Karpas-422 (cell line): Measurements from ENCODE around the gene TSEN34. TPM values are rescaled to one million over a fixed set of nuclear protein-coding genes. Genes with fewer than 3 reads are reported as not detected.
"Not testable (repeated sequence)": the region's sequence is repeated elsewhere in the genome, so short reads cannot be mapped to it uniquely, and the experiment has no call there.

ENCODE experiments used
- DNase-seq: peaks from one replicate; pipeline ENCODE4 v3.0.0-alpha.2; 2015
- H2AFZ ChIP-seq: fragments of 200-600 bp; sonication (generic); 2 replicates; pipeline ENCODE4 v1.6.1; 2014; ENCODE audit warnings: antibody characterized with exemption, low read length, mixed read lengths
- H3K27ac ChIP-seq: fragments of 200-600 bp; sonication (generic); 2 replicates; pipeline ENCODE4 v1.5.1; 2014; ENCODE audit warnings: mild to moderate bottlenecking, low read length, moderate library complexity
- H3K27me3 ChIP-seq: fragments of 200-600 bp; sonication (generic); 2 replicates; pipeline ENCODE4 v1.6.1; 2014; ENCODE audit warnings: low read length, mixed read lengths
- H3K36me3 ChIP-seq: fragments of 200-600 bp; sonication (generic); 2 replicates; pipeline ENCODE4 v1.6.1; 2014; ENCODE audit warnings: low read length, mixed read lengths; ENCODE audit not compliant: insufficient read depth
- H3K4me1 ChIP-seq: fragments of 200-600 bp; sonication (generic); 2 replicates; pipeline ENCODE4 v1.6.1; 2014; ENCODE audit warnings: mild to moderate bottlenecking, low read length, mixed read lengths
- H3K4me2 ChIP-seq: fragments of 200-600 bp; sonication (generic); 2 replicates; pipeline ENCODE4 v1.6.1; 2014; ENCODE audit warnings: low read length, low read depth, mild to moderate bottlenecking; ENCODE audit not compliant: poor library complexity, severe bottlenecking
- H3K4me3 ChIP-seq: fragments of 200-600 bp; sonication (generic); 2 replicates; pipeline ENCODE4 v1.5.1; 2014; ENCODE audit warnings: mild to moderate bottlenecking, antibody characterized with exemption, low read length, mixed read lengths
- H3K79me2 ChIP-seq: fragments of 200-600 bp; sonication (generic); 2 replicates; pipeline ENCODE4 v1.6.1; 2014; ENCODE audit warnings: mild to moderate bottlenecking, low read length, mixed read lengths
- H3K9ac ChIP-seq: fragments of 200-600 bp; sonication (generic); 2 replicates; pipeline ENCODE4 v1.6.0; 2014; ENCODE audit warnings: low read length
- H3K9me2 ChIP-seq: fragments of 200-600 bp; sonication (generic), shearing (Covaris generic); replicated peaks from 2 replicates; pipeline ENCODE4 v1.6.0; 2014; ENCODE audit warnings: mild to moderate bottlenecking, low read length, moderate library complexity; ENCODE audit not compliant: insufficient read depth
- H3K9me3 ChIP-seq: fragments of 300-700, 200-600 bp; sonication (generic); 2 replicates; pipeline ENCODE4 v1.6.1; 2014; ENCODE audit warnings: low read length, mixed read lengths
- H4K20me1 ChIP-seq: fragments of 200-600 bp; sonication (generic); 2 replicates; pipeline ENCODE4 v1.6.1; 2014; ENCODE audit warnings: mild to moderate bottlenecking, antibody characterized with exemption, low read length, low read depth; ENCODE audit not compliant: insufficient read depth
- total RNA-seq: library from RNA; depleted of rRNA; stranded (reverse); fragments of >200 nt; shearing (Covaris generic); gene quantifications from 2 replicates; pipeline ENCODE4 v1.2.3, GENCODE V29; 2014; ENCODE audit warnings: low replicate concordance; rRNA removed

Gene TSEN34
- total RNA-seq, 1 experiment from 2014 or later: 28.1 TPM

DNA sequence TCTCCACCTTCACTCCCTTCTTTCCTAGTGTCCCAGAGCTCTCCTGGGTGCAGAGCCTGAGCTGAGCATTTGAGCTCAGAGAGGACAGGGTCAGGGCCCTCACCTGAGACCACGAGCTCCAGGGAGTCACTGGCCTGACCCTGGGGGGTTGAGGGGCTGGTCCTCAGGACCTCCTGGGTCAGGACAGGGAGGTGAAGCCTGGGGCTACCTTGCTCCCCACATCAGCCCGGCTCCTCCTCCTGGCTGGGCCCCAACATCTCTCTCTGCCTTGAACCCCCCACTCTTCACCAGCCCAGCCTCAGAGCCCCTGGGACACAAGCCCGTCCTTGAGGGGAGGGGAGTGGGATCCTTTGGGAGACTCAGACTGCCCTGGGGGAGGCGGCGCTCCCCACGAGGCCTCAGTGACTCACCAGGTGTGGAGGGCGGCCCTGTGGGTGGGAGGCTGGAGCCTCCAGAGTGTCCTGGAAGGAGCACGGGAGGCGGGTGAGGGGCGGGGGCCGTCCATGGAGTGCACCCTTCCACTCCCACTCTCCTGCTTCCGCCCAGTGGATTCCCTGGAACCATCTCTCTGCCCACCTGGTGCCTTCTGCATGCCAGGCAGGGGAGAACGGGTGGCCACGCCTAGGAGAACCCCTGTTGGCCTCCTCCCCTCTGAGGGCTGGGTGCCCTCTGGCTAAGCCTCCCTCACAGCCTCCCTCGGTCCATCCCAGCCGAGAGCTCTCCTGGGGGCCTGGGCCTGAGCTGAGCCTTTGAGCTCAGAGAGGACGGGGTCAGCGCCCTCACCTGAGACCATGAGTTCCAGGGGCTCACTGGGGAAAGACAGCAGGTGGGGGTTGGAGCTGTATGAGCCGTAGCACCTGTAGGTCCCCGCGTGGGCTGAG, 48.6 kb downstream of the TSEN34 start:
- H3K9me3 ChIP-seq, H3K27ac ChIP-seq, H2AFZ ChIP-seq, H4K20me1 ChIP-seq, H3K27me3 ChIP-seq, DNase-seq, H3K4me2 ChIP-seq, H3K9ac ChIP-seq, H3K36me3 ChIP-seq, H3K9me2 ChIP-seq, H3K79me2 ChIP-seq, H3K4me3 ChIP-seq, H3K4me1 ChIP-seq: not testable (repeated sequence)

DNA sequence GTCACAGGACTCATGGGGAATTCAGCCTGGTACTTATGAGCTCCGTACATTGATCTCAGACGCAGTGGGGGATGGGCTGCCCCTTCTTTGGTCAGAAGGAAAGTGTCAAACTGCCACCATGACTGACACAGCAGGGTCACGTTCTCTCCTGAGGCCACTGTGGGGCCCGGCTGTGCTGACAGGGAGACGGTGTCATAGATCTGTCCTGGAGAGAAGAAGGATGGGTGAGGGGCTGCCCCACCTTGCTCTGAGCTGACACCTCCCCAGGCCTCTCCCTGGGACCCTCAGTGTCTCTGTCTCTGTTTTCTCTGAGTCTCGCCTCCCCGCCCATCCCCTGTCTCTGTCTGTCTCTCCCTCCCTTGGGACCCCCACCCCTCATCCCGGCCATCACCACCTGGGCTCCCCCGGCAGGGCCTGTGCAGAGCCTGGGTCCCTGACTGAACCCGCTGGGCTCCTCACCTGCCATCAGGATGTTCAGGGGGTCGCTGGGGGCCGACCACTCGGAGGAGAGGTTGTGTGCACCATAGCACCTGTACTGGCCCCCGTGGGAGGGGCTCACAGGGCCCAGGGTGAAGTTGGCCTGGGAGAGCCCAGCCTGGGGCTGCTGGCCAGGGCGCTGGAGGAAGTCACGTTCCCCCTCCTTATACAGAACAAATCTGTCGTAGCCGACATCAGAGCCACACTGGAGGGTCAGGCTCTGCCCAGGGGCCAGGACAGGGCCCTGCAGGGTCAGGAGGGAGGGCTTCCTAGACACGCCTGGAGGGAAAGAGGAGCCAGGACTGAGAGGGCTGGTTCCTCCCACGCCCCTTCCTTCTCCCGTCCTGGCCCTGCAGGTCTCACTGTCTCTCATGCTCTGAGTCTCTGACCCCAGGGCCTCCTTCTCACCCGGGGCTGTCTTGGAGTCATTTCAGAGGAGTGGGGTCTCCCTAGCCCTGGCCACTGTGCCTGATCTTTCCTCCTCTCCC, 49.5 kb downstream of the TSEN34 start:
- not testable (repeated sequence) for H3K9me3 ChIP-seq, H3K36me3 ChIP-seq, H3K9ac ChIP-seq, H4K20me1 ChIP-seq, H3K27me3 ChIP-seq, DNase-seq, H3K4me2 ChIP-seq, H3K4me1 ChIP-seq, H3K4me3 ChIP-seq, H3K27ac ChIP-seq, H3K79me2 ChIP-seq, H2AFZ ChIP-seq, H3K9me2 ChIP-seq

DNA sequence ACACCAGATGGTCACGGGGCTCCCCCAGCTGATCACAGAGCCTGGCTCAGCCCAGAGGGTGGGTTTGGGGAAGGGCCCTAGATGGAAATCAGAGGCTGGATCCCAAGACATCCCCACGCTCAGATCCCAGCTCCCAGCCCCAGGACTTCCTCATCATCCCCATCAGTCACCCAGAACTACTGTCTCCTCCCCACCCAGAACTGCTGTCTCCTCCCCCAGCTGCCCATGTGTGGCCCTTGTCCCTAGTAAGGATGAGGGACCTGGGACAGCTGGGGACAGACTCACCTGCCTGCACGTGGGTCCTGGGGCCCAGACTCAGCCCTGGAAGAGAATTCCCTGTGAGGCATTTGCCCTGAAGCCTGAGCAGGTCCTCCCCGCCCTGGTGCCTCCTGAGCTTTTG, 51.1 kb downstream of the TSEN34 start:
- not testable (repeated sequence) for H3K9me3 ChIP-seq, H3K4me2 ChIP-seq, H3K9ac ChIP-seq, H3K27me3 ChIP-seq, H4K20me1 ChIP-seq, H3K4me3 ChIP-seq, H3K79me2 ChIP-seq, H3K36me3 ChIP-seq, H3K9me2 ChIP-seq, H3K27ac ChIP-seq, DNase-seq, H3K4me1 ChIP-seq, H2AFZ ChIP-seq

DNA sequence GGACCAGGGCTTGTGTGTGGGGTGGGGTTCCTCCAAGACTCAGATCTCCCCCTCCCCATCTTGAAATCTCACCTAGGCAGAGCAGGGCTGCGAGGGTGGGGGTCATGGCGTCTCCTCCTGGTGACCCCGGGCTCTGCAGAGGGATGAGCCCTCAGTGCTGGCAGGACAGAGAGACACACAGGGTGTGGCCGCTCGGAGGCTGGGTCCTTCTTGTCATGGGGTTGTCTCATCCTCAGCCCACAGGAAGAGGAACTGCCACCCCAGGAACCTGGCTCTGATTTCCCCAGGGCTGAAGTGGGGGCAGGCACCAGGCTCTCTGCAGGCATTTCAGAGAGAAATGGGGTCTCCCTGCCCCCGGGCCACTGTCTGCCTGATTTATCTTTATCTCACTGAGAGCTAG, 51.5 kb downstream of the TSEN34 start, which contains the start of gene LILRA6:
TSS of gene LILRA6 (minus strand) at position 145 of the 400 bp plus-strand sequence.
- not testable (repeated sequence) for DNase-seq, H3K27me3 ChIP-seq, H3K4me2 ChIP-seq, H3K9me2 ChIP-seq, H3K4me3 ChIP-seq, H3K9ac ChIP-seq, H4K20me1 ChIP-seq, H3K27ac ChIP-seq, H3K79me2 ChIP-seq, H3K36me3 ChIP-seq, H2AFZ ChIP-seq, H3K9me3 ChIP-seq, H3K4me1 ChIP-seq

DNA sequence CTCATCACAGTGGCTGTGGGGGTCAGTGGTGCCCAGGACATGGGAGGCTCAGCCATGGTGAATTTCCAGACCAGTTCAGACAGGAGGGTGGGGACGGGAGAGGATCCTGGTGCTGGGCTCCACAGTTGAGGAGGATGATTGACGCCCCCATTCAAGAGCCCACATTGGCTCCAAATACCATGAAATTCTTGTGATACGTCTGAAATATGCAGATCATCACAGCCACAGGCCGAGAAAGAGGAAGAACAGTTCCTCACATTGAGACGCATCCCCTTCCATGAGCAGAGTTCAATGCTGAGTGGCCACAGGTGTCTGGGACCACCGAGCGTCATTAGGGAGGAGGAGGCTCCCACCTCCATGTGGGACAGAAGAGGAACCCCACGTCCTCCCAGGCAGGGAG, 52.7 kb downstream of the TSEN34 start:
- not testable (repeated sequence) for H3K9me3 ChIP-seq, H3K4me3 ChIP-seq, H3K79me2 ChIP-seq, H3K4me2 ChIP-seq, H3K36me3 ChIP-seq, H3K27me3 ChIP-seq, H2AFZ ChIP-seq, H3K9ac ChIP-seq, DNase-seq, H4K20me1 ChIP-seq, H3K9me2 ChIP-seq, H3K27ac ChIP-seq, H3K4me1 ChIP-seq

Other genes with a start within 250 kb of the TSEN34 start
- gene CACNG8, start 228.4 kb upstream of the TSEN34 start, total RNA-seq: not detected in 2 replicates
- not detected in 2 replicates for gene CACNG6, start 199.7 kb upstream of the TSEN34 start, total RNA-seq
- gene VSTM1, start 127.4 kb upstream of the TSEN34 start, total RNA-seq: not detected in 2 replicates
- not detected in 2 replicates for gene TARM1, start 109.9 kb upstream of the TSEN34 start, total RNA-seq
- gene OSCAR, start 90.5 kb upstream of the TSEN34 start, total RNA-seq: 0.22 TPM in 1 of 2 replicates, not detected in the other
- gene NDUFA3, start 88.5 kb upstream of the TSEN34 start, total RNA-seq: 79.5 and 105 TPM in 2 replicates
- 21.5 and 39.9 TPM in 2 replicates for gene TFPT, start 75.7 kb upstream of the TSEN34 start, total RNA-seq
- 25.2 and 61.3 TPM in 2 replicates for gene PRPF31, start 75.6 kb upstream of the TSEN34 start, total RNA-seq
- 31.2 and 45.0 TPM in 2 replicates for gene CNOT3, start 53.5 kb upstream of the TSEN34 start, total RNA-seq
- 1.6 and 14.0 TPM in 2 replicates for gene LENG1, start 31.6 kb upstream of the TSEN34 start, total RNA-seq
- gene TMC4, start 18.1 kb upstream of the TSEN34 start, total RNA-seq: 6.2 TPM in 1 of 2 replicates, not detected in the other
- gene MBOAT7, start 1.7 kb upstream of the TSEN34 start, total RNA-seq: 85.6 and 90.0 TPM in 2 replicates
- 3,304 and 6,295 TPM in 2 replicates for gene RPS9, start 9.6 kb downstream of the TSEN34 start, total RNA-seq
- gene LILRB3, start 31.7 kb downstream of the TSEN34 start, total RNA-seq: 0.11 TPM in 1 of 2 replicates, not detected in the other
- not detected in 2 replicates for gene LILRA6, start 51.5 kb downstream of the TSEN34 start, total RNA-seq
- not detected in 2 replicates for gene LILRB5, start 66.0 kb downstream of the TSEN34 start, total RNA-seq
- gene LILRB2, start 89.8 kb downstream of the TSEN34 start, total RNA-seq: 0.22 and 0.61 TPM in 2 replicates
- not detected in 2 replicates for gene LILRA5, start 121.9 kb downstream of the TSEN34 start, total RNA-seq
- gene LILRA4, start 147.9 kb downstream of the TSEN34 start, total RNA-seq: 0.75 and 10.5 TPM in 2 replicates
- gene LAIR1, start 173.6 kb downstream of the TSEN34 start, total RNA-seq: 0.15 and 0.61 TPM in 2 replicates
- not detected in 2 replicates for gene TTYH1, start 224.2 kb downstream of the TSEN34 start, total RNA-seq